K562 (cell line): ENCODE data around the gene ARHGAP9. TPM values are rescaled to one million over a fixed set of nuclear protein-coding genes. Genes with fewer than 3 reads are reported as not detected.
A peak's percentile ranks its signal among the peaks of the same experiment; 100 is the strongest.

ENCODE experiments used
- AFF1 ChIP-seq, 2 experiments: fragments of 450-650 bp; IDR thresholded peaks; 2 replicates each; pipeline ENCODE4 v1.6.1; 2018; ENCODE audit warnings: mild to moderate bottlenecking in 2 of 2, low read depth in 1 of 2; ENCODE audit not compliant: partially characterized antibody in 2 of 2
- CLOCK ChIP-seq: fragments of 250-450 bp; sonication (Bioruptor Pico); IDR thresholded peaks from 2 replicates; pipeline ENCODE4 v1.4.0; 2020; ENCODE audit warnings: mild to moderate bottlenecking, moderate library complexity, borderline replicate concordance
- EHMT2 ChIP-seq: fragments of 450-650 bp; IDR thresholded peaks from 2 replicates; pipeline ENCODE4 v1.6.1; 2018; ENCODE audit warnings: antibody characterized with exemption
- ELF4 ChIP-seq: fragments of 450-650 bp; formaldehyde crosslinking; IDR thresholded peaks from 2 replicates; pipeline ENCODE4 v1.4.0; 2022; ENCODE audit warnings: missing genetic modification characterization
- FOXP1 ChIP-seq: sonication (generic); formaldehyde crosslinking; IDR thresholded peaks from 2 replicates; pipeline ENCODE4 v1.8.0; 2022; ENCODE audit warnings: mild to moderate bottlenecking, missing genetic modification reagents
- ILK ChIP-seq: fragments of 450-650 bp; IDR thresholded peaks from 2 replicates; pipeline ENCODE4 v1.6.1; 2016; ENCODE audit warnings: missing genetic modification characterization, low read depth, mild to moderate bottlenecking, missing compliant biosample characterization, moderate library complexity, borderline replicate concordance
- MTA1 ChIP-seq: fragments of 450-650 bp; IDR thresholded peaks from 2 replicates; pipeline ENCODE4 v1.6.1; 2017; ENCODE audit warnings: borderline replicate concordance
- MXI1 ChIP-seq: IDR thresholded peaks from 2 replicates; pipeline ENCODE4 v1.6.1; 2011; ENCODE audit warnings: low read depth, mild to moderate bottlenecking, improper control_type of control experiment, low read length
- TEAD4 ChIP-seq, 2 experiments: sonication (generic) in 1 of 2; formaldehyde crosslinking in 1 of 2; IDR thresholded peaks; 2 replicates each; pipeline versions ENCODE4 v1.6.1 to v1.8.0; 2012 to 2022; ENCODE audit warnings: borderline replicate concordance in 1 of 2, inconsistent platforms in 1 of 2, low read length in 1 of 2, mild to moderate bottlenecking in 1 of 2, missing genetic modification reagents in 1 of 2
- THRA ChIP-seq: fragments of 450-650 bp; IDR thresholded peaks from 2 replicates; pipeline ENCODE4 v1.6.1; 2017; ENCODE audit warnings: mild to moderate bottlenecking, moderate library complexity
- ZNF175 ChIP-seq: fragments of 200-800 bp; sonication (Bioruptor generic); IDR thresholded peaks from 2 replicates; pipeline ENCODE4 v1.6.1; 2016; ENCODE audit warnings: low read depth, mild to moderate bottlenecking, missing genetic modification characterization, missing compliant biosample characterization
- ZNF507 ChIP-seq: conservative IDR thresholded peaks from 2 replicates; pipeline ENCODE4 v1.6.1; 2017; ENCODE audit warnings: missing genetic modification characterization, missing compliant biosample characterization
- ZNF518B ChIP-seq: fragments of 250-450 bp; sonication (Bioruptor Pico); IDR thresholded peaks from 2 replicates; pipeline ENCODE4 v1.5.0; 2021; ENCODE audit warnings: mild to moderate bottlenecking, moderate library complexity
- ZNF551 ChIP-seq: fragments of 250-450 bp; sonication (Bioruptor Pico); IDR thresholded peaks from 2 replicates; pipeline ENCODE4 v1.5.0; 2021; ENCODE audit warnings: mild to moderate bottlenecking, moderate library complexity
- polyA plus RNA-seq, 8 experiments: library from polyadenylated mRNA; depleted of rRNA in 4 of 8; stranded (reverse) in 5 of 8; unstranded in 3 of 8; fragments of >200 nt; fragmentation: Nextera tagmentation in 2 of 8; fragmentation: Illumina TruSeq in 1 of 8; extraction: Ambion mirVana in 2 of 8; extraction: Trizol in 1 of 8; gene quantifications; 2 replicates each; pipeline versions ENCODE4 v1.2.1 to v1.2.3, GENCODE V29; 2011 to 2014; ENCODE audit warnings: inconsistent platforms in 1 of 8, missing spikeins in 1 of 8
- total RNA-seq, 7 experiments: library from RNA; depleted of rRNA in 6 of 7; stranded (reverse); fragments of >200 nt in 6 of 7; fragmentation: Illumina TruSeq in 2 of 7; extraction: Trizol in 2 of 7; gene quantifications; 2 replicates each; pipeline versions ENCODE4 v1.2.1 to v1.2.3, GENCODE V29; 2011 to 2021; ENCODE audit warnings: low replicate concordance in 1 of 7

ARHGAP9 gene
- total and polyA plus RNA-seq, 9 of the 15 experiments (the other 6 are each of a cell fraction or from before 2014, with no cell fraction given), result 1.5 to 10.2 (median 5.1) TPM

GRCh38 chr12:57430112-57430930, 49.3 kb downstream of the ARHGAP9 start (continued):
- TF ChIP-seq ZNF518B (CRISPR knock-in tag) (no peak), MXI1 (no peak), CLOCK (no peak), ZNF551 (no peak), ZNF507 (tag) (no peak), AFF1 (IDR thresholded peaks at IDR 0.05; ENCODE audit: low read depth in 1 of 2, partially characterized antibody in 2 of 2) (peak in 1 of 2 experiments; percentile 33), EHMT2 (no peak), ELF4 (CRISPR knock-in tag) (no peak), TEAD4 (IDR thresholded peaks at IDR 0.05; ENCODE audit: low read length) (no peak; the same call in 1 of the 2 replicates), TEAD4 (CRISPR knock-in tag; IDR thresholded peaks at IDR 0.05; ENCODE audit: borderline replicate concordance) (no peak), FOXP1 (CRISPR knock-in tag) (no peak), THRA (no peak), ZNF175 (CRISPR knock-in tag) (no peak; the same call in 1 of the 2 replicates), ILK (tag) (no peak), MTA1 (no peak)
